ENCODE measurements around the gene CTSD.

- TF ChIP-seq TAF1 (IDR thresholded peaks at IDR 0.05; ENCODE audit: low read depth, low read length) (no peak), CTCF (IDR thresholded peaks at IDR 0.05; ENCODE audit: control extremely low read depth in 1 of 3, insufficient read depth in 1 of 3, low read depth in 1 of 3, low read length in 3 of 3) (no peak), SP1 (IDR thresholded peaks at IDR 0.05; ENCODE audit: low read depth, low read length) (no peak), POLR2A (IDR thresholded peaks at IDR 0.05; ENCODE audit: control extremely low read depth in 1 of 2, low read depth in 2 of 2, low read length in 2 of 2) (no peak), NRF1 (IDR thresholded peaks at IDR 0.05; ENCODE audit: low read depth, low read length) (no peak), EGR1 (IDR thresholded peaks at IDR 0.05; ENCODE audit: borderline replicate concordance, low read depth, low read length) (no peak), BRCA1 (IDR thresholded peaks at IDR 0.05; ENCODE audit: low read depth, low read length) (no peak), HDAC2 (IDR thresholded peaks at IDR 0.05; ENCODE audit: borderline replicate concordance in 1 of 2, low read depth in 2 of 2, low read length in 2 of 2) (no peak), POLR2AphosphoS5 (IDR thresholded peaks at IDR 0.05; ENCODE audit: low read depth, low read length) (no peak), SIN3A (conservative IDR thresholded peaks at IDR 0.05 in 1 of 2, IDR thresholded peaks at IDR 0.05 in 1 of 2; ENCODE audit: low read depth in 1 of 2, low read length in 2 of 2) (no peak), CHD2 (IDR thresholded peaks at IDR 0.05; ENCODE audit: low read length) (no peak), CHD1 (IDR thresholded peaks at IDR 0.05; ENCODE audit: low read depth, low read length) (no peak), EP300 (IDR thresholded peaks at IDR 0.05; ENCODE audit: borderline replicate concordance in 1 of 2, low read depth in 2 of 2, low read length in 2 of 2) (no peak)
Observed at GRCh38 chr11:1739576-1739975, 24.2 kb downstream of the CTSD start.
